HepG2 (cell line): ENCODE measurements around the gene SIRT7. TPM values are rescaled to one million over a fixed set of nuclear protein-coding genes. Genes with fewer than 3 reads are reported as not detected.

Experiments
- ATAC-seq: fragments of 200-7000 bp; cut with Tn5 transposase; 3 replicates; pipeline ENCODE4 v1.9.1; 2020; ENCODE audit warnings: mild to moderate bottlenecking, moderate library complexity
- BruUV-seq: library from RNA; stranded (reverse); fragments of 400-500 nt; replicated peaks from 2 replicates; lab custom pipeline; 2021; lab: Mats Ljungman, UMichigan
- CTCF ChIA-PET: fragments of 300-600 bp; formaldehyde crosslinking; extraction: SDS; loops from one replicate; lab custom pipeline; 2021; ENCODE audit warnings: low total read pairs, inconsistent platforms, low intra/inter-chr PET ratio; lab: Yijun Ruan, JAX
- POLR2A ChIA-PET: fragments of 350-600 bp; sonication (Branson Sonifier 250); formaldehyde crosslinking; loops from one replicate; lab custom pipeline; 2020; ENCODE audit warnings: antibody characterized with exemption, inconsistent platforms; lab: Yijun Ruan, JAX
- DNase-seq: peaks from one replicate; pipeline ENCODE4 v3.0.0-alpha.2; 2015; ENCODE audit warnings: low spot score
- FAIRE-seq: peaks from 3 replicates; lab custom pipeline; 2011; peaks lifted over from hg19 to GRCh38; lab: Jason Lieb, UNC
- H2AFZ ChIP-seq: one replicate; pipeline ENCODE4 v1.6.1; 2011; ENCODE audit warnings: low read length, inconsistent platforms
- H3K27ac ChIP-seq: fragments of 300-600 bp; 3 replicates; pipeline ENCODE4 v1.8.0; 2011; ENCODE audit warnings: mixed run types, mild to moderate bottlenecking, mixed read lengths, low read length, inconsistent platforms; ENCODE audit not compliant: insufficient read depth; ENCODE audit errors: extremely low read length
- H3K27me3 ChIP-seq, 2 experiments: fragments of 200-600 bp in 1 of 2; 2 replicates in 1 of 2; 3 replicates in 1 of 2; pipeline versions ENCODE4 v1.6.0 to v1.8.0; 2011; ENCODE audit warnings: low read length in 2 of 2, mild to moderate bottlenecking in 2 of 2, moderate library complexity in 2 of 2, inconsistent platforms in 1 of 2; ENCODE audit not compliant: insufficient read depth in 2 of 2, control insufficient read depth in 1 of 2
- H3K36me3 ChIP-seq, 2 experiments: fragments of 200-600 bp in 1 of 2; replicated peaks in 1 of 2; 2 replicates in 1 of 2; 3 replicates in 1 of 2; pipeline versions ENCODE4 v1.5.1 to v1.8.0; 2011; ENCODE audit warnings: low read length in 2 of 2, inconsistent platforms in 1 of 2; ENCODE audit not compliant: insufficient read depth in 2 of 2, control insufficient read depth in 1 of 2
- H3K4me1 ChIP-seq: 2 replicates; pipeline ENCODE4 v1.5.1; 2012; ENCODE audit warnings: low read length, inconsistent platforms; ENCODE audit not compliant: insufficient read depth
- H3K4me2 ChIP-seq: 2 replicates; pipeline ENCODE4 v1.6.0; 2011; ENCODE audit warnings: low read depth, low read length, inconsistent platforms
- H3K4me3 ChIP-seq, 3 experiments: fragments of 200-600 bp in 1 of 3; sonication (generic), shearing (Covaris generic) in 1 of 3; replicated peaks in 1 of 3; 2 replicates each; pipeline ENCODE4 v1.5.1; 2011 to 2016; ENCODE audit warnings: low read length in 3 of 3, inconsistent platforms in 2 of 3, low read depth in 2 of 3, mild to moderate bottlenecking in 2 of 3, control low read depth in 1 of 3, mixed read lengths in 1 of 3; ENCODE audit not compliant: insufficient read depth in 1 of 3
- H3K79me2 ChIP-seq: one replicate; pipeline ENCODE4 v1.6.1; 2011; ENCODE audit warnings: low read length, inconsistent platforms; ENCODE audit not compliant: insufficient read depth
- H3K9ac ChIP-seq: 2 replicates; pipeline ENCODE4 v1.6.0; 2011; ENCODE audit warnings: mild to moderate bottlenecking, low read depth, low read length, inconsistent platforms; ENCODE audit not compliant: insufficient read depth
- H3K9me3 ChIP-seq: 2 replicates; pipeline ENCODE4 v1.5.1; 2012; ENCODE audit warnings: mild to moderate bottlenecking, low read length
- H4K20me1 ChIP-seq: 2 replicates; pipeline ENCODE4 v1.6.0; 2011; ENCODE audit warnings: inconsistent platforms, mild to moderate bottlenecking, low read length, moderate library complexity; ENCODE audit not compliant: insufficient read depth
- AGO2 ChIP-seq: fragments of 200-400 bp; formaldehyde crosslinking; optimal IDR thresholded peaks from 2 replicates; pipeline ENCODE3; 2017; ENCODE audit warnings: mild to moderate bottlenecking, low read depth, low read length, moderate library complexity
- HNF4G ChIP-seq, 2 experiments: sonication (generic) in 1 of 2; formaldehyde crosslinking in 1 of 2; IDR thresholded peaks; 2 replicates each; pipeline versions ENCODE4 v1.4.0 to v1.6.1; 2011 to 2020; ENCODE audit warnings: borderline replicate concordance in 2 of 2, low read depth in 2 of 2, mild to moderate bottlenecking in 2 of 2, low read length in 1 of 2, missing genetic modification reagents in 1 of 2, moderate library complexity in 1 of 2
- KDM1A ChIP-seq: IDR thresholded peaks from 2 replicates; pipeline ENCODE4 v1.6.1; 2016; ENCODE audit warnings: missing compliant biosample characterization
- KLF11 ChIP-seq: IDR thresholded peaks from 2 replicates; pipeline ENCODE4 v1.6.1; 2016; ENCODE audit warnings: missing compliant biosample characterization
- TBX3 ChIP-seq: fragments of 450-650 bp; IDR thresholded peaks from 2 replicates; pipeline ENCODE4 v1.6.1; 2017; ENCODE audit warnings: antibody characterized with exemption, mild to moderate bottlenecking, inconsistent platforms, borderline replicate concordance
- TCF12 ChIP-seq, 2 experiments: fragments of 450-650 bp in 1 of 2; sonication (generic) in 1 of 2; formaldehyde crosslinking in 1 of 2; IDR thresholded peaks; 2 replicates each; pipeline versions ENCODE4 v1.6.1 to v1.8.0; 2017 to 2022; ENCODE audit warnings: antibody characterized with exemption in 1 of 2, mild to moderate bottlenecking in 1 of 2, missing genetic modification reagents in 1 of 2, moderate library complexity in 1 of 2
- ZBTB21 ChIP-seq: sonication (generic); formaldehyde crosslinking; IDR thresholded peaks from 2 replicates; pipeline ENCODE4 v1.4.0; 2020; ENCODE audit warnings: missing genetic modification reagents
- ZFX ChIP-seq: sonication (generic); formaldehyde crosslinking; IDR thresholded peaks from 2 replicates; pipeline ENCODE4 v1.4.0; 2020; ENCODE audit warnings: mild to moderate bottlenecking, low read depth, missing genetic modification reagents, moderate library complexity
- ZMYM2 ChIP-seq: sonication (generic); formaldehyde crosslinking; IDR thresholded peaks from 2 replicates; pipeline ENCODE4 v1.8.0; 2022; ENCODE audit warnings: mild to moderate bottlenecking, missing genetic modification reagents
- ZNF382 ChIP-seq: sonication (generic); formaldehyde crosslinking; IDR thresholded peaks from 2 replicates; pipeline ENCODE4 v1.5.0; 2020; ENCODE audit warnings: missing genetic modification reagents, mild to moderate bottlenecking, borderline replicate concordance
- ZNF569 ChIP-seq: sonication (generic); formaldehyde crosslinking; IDR thresholded peaks from 2 replicates; pipeline ENCODE4 v1.5.0; 2020; ENCODE audit warnings: mild to moderate bottlenecking, missing genetic modification reagents, moderate library complexity, borderline replicate concordance
- WGBS: methylation state at CpG from one replicate; pipeline ENCODE4 v1.1.6; 2017; ENCODE audit warnings: low lambda C conversion rate; 5-methylcytosine and 5-hydroxymethylcytosine counted together
- in situ Hi-C: cut with HindIII; loops from 2 replicates; pipeline ENCODE4 v1.10.0; 2017; ENCODE audit warnings: low pct_unique_long_range_greater_than_20kb; ENCODE audit not compliant: extremely low pct_ligation_motif_present
- intact Hi-C: fragments of 100-400 bp; cut with micrococcal nuclease; formaldehyde crosslinking; loops from one replicate; pipeline ENCODE4 v1.10.0; 2022; ENCODE audit not compliant: unreplicated experiment
- polyA plus RNA-seq, 8 experiments: library from polyadenylated mRNA; depleted of rRNA in 3 of 8; stranded (reverse) in 7 of 8; unstranded in 1 of 8; fragments of >200 nt; fragmentation: Illumina TruSeq in 4 of 8; extraction: Trizol in 4 of 8; gene quantifications; 2 replicates each; pipeline versions ENCODE4 v1.2.1 to v1.2.3, GENCODE V29; 2011 to 2016; ENCODE audit warnings: low read depth in 4 of 8, missing spikeins in 1 of 8, mixed read lengths in 1 of 8; ENCODE audit not compliant: insufficient read depth in 1 of 8
- total RNA-seq, 5 experiments: library from RNA; depleted of rRNA; stranded (reverse); fragments of >200 nt; fragmentation: Illumina TruSeq; extraction: Trizol; gene quantifications; 2 replicates each; pipeline ENCODE4 v1.2.3, GENCODE V29; 2016; ENCODE audit warnings: low read depth in 1 of 5
- TF ChIP-seq, protein P1 (sequence below): sonication (generic); formaldehyde crosslinking; IDR thresholded peaks from 2 replicates; pipeline ENCODE4 v1.5.1; 2020; ENCODE audit warnings: missing genetic modification reagents, mild to moderate bottlenecking, borderline replicate concordance
- TF ChIP-seq, protein P2 (sequence below): sonication (generic); formaldehyde crosslinking; IDR thresholded peaks from 2 replicates; pipeline ENCODE4 v1.4.0; 2020; ENCODE audit warnings: missing genetic modification reagents, borderline replicate concordance

SIRT7 gene
- total and polyA plus RNA-seq, 2 of the 13 experiments (the other 11 are each of a cell fraction or from before 2014, with no cell fraction given) = 8.3 to 24.8 TPM

DNA sequence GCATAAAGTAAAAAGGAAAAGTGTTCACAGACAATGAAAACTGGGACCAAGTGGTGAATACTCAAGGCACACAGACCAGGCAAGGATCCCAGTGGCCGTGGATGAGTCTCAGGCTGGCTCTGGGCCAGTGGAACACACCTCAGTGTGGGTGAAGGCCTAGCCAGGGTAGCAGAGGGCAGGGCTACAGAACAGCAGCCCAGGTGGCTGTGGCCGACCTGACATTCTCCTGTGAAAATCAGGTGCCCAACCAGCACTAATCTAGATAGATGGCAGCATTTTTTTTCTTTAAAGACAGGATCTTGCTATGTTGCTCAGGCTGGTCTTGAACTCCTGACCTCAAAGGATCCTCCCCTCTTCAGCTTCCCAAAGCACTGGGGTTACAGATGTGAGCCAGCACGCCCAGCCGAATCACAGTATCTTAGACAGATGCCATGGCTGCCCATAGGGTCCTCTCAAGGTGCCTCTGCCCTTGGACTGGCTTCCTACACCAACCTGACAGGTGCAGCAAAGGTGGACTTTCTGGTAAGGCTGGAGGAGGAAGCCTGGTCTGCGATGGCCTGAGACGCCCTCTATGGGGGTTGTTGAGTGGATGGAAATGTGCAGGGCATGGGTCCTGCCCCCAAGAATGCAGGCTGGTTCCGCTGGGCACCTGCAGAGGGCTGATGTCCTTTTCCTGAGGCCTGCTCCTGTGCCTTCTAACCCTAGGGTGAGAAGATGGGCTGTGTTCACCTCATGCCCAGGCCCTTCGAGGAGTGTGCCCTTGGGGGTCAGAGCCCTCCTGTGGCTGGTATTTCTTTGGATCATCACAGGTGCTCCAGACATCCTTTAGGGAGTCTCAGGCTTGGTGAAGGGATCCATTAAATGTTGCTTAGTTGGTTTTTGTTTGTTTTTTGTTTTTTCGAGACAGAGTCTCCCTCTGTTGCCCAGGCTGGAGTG is 53.9 kb downstream of the SIRT7 start (continued):
- no peak for TF ChIP-seq KLF11
- no peak for TF ChIP-seq ZNF569 (CRISPR knock-in tag)
- no peak for TF ChIP-seq TCF12 (IDR thresholded peaks at IDR 0.05)
- peak; percentile 32; the same call in 1 of the 2 replicates for TF ChIP-seq TCF12 (CRISPR knock-in tag; IDR thresholded peaks at IDR 0.05)
- TF ChIP-seq ZFX = 0 out of 2 replicates have a peak, but pooled peaks have one; percentile 17
- TF ChIP-seq, protein P1, sequence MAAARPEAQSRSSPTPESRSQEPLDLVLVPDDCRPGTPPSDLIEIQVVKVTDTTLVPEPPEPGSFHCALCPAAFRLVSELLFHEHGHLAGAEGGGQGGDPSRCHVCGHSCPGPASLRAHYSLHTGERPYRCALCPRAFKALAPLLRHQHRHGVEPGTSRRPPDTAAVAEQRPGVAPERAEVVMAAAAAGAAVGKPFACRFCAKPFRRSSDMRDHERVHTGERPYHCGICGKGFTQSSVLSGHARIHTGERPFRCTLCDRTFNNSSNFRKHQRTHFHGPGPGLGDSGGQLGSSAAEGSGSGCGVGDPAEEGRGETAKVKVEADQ (CRISPR knock-in tag) = 0 out of 2 replicates have a peak, but pooled peaks have one; percentile 13
- TF ChIP-seq ZBTB21 (CRISPR knock-in tag) = no peak
- TF ChIP-seq KDM1A (CRISPR knock-in tag) = no peak
- peak; percentile 70 for TF ChIP-seq AGO2

DNA sequence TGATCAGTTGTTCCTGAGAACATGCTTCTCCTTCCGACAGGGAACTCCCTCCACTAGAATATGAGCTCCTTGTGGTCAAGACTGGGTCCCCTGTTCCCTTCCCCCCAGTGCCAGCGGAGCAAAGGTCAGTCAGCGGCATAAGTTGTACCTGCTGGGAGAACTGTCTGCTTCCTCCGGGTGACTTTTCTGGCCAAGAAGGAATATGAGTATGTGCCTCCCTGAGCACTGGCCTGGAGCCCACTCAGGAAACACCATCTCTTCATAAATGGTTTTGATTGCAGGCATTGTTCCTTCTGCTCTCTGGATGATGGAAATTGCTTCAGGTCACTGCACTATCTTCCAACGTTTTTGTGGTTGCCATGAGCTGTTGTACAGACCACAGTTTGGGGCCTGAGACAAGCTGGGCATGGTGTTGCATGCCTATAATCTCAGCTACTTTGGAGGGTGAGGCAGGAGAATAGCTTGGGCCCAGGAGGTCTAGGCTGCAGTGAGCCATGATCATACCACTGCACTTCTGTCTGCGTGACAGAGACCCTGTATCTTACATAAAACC is 54.8 kb downstream of the SIRT7 start:
- Histone ChIP-seq H3K36me3 (peaks cover 15 to 37% of the 10 kb centered on the region in 2 experiments), H3K79me2 (peaks cover 56% of the 10 kb centered on the region), H3K27ac (peak overlapping the region; percentile 30), H4K20me1 (peaks cover 54% of the 10 kb centered on the region), H2AFZ (no peak overlapping the region), H3K9ac (peak overlapping the region; percentile 39), H3K27me3 (no peaks in the 10 kb centered on the region; a peak in 1 of 5 replicates), H3K4me3 (peak overlapping the region in 2 of 3 experiments; percentile 13 to 91; a peak in 3 of 6 replicates), H3K9me3 (no peaks in the 10 kb centered on the region), H3K4me1 (peaks cover 77% of the 10 kb centered on the region), H3K4me2 (peak overlapping the region; percentile 78)
- intact Hi-C loops = loop anchor here (5.0 kb wide), 1 partner anchor 41 kb away; no protein-coding TSS in a partner anchor
- in situ Hi-C loops = no loop called here
- FAIRE-seq = no peak
- BruUV-seq = no TSS peak
- ChIA-PET POLR2A (interaction anchor here (0.5 to 3.7 kb wide), 10 partner anchors 10 to 1186 kb away, joined by 3 to 21 read pairs (median 4); partner anchors contain the start of genes DCXR and MCRIP1), CTCF (no interaction called here)
- 64% methylated on average over 6 of the region's 6 CpGs for WGBS
- ATAC-seq = no peak
- DNase-seq = no peak
- peak; percentile 54; the same call in 1 of the 2 replicates for TF ChIP-seq HNF4G (IDR thresholded peaks at IDR 0.05; ENCODE audit: borderline replicate concordance, low read depth, low read length)
- TF ChIP-seq HNF4G (CRISPR knock-in tag; IDR thresholded peaks at IDR 0.05; ENCODE audit: borderline replicate concordance, low read depth) = no peak
- TF ChIP-seq TBX3 = no peak
- TF ChIP-seq, protein P2, sequence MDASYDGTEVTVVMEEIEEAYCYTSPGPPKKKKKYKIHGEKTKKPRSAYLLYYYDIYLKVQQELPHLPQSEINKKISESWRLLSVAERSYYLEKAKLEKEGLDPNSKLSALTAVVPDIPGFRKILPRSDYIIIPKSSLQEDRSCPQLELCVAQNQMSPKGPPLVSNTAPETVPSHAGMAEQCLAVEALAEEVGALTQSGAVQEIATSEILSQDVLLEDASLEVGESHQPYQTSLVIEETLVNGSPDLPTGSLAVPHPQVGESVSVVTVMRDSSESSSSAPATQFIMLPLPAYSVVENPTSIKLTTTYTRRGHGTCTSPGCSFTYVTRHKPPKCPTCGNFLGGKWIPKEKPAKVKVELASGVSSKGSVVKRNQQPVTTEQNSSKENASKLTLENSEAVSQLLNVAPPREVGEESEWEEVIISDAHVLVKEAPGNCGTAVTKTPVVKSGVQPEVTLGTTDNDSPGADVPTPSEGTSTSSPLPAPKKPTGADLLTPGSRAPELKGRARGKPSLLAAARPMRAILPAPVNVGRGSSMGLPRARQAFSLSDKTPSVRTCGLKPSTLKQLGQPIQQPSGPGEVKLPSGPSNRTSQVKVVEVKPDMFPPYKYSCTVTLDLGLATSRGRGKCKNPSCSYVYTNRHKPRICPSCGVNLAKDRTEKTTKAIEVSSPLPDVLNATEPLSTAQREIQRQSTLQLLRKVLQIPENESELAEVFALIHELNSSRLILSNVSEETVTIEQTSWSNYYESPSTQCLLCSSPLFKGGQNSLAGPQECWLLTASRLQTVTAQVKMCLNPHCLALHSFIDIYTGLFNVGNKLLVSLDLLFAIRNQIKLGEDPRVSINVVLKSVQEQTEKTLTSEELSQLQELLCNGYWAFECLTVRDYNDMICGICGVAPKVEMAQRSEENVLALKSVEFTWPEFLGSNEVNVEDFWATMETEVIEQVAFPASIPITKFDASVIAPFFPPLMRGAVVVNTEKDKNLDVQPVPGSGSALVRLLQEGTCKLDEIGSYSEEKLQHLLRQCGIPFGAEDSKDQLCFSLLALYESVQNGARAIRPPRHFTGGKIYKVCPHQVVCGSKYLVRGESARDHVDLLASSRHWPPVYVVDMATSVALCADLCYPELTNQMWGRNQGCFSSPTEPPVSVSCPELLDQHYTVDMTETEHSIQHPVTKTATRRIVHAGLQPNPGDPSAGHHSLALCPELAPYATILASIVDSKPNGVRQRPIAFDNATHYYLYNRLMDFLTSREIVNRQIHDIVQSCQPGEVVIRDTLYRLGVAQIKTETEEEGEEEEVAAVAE (CRISPR knock-in tag) = 0 out of 2 replicates have a peak, but pooled peaks have one; percentile 2
- no peak for TF ChIP-seq ZMYM2 (CRISPR knock-in tag)
- TF ChIP-seq ZNF382 (CRISPR knock-in tag) = no peak
